Measurements from ENCODE around the gene PLA2G3.

PLA2G3 gene

DNA sequence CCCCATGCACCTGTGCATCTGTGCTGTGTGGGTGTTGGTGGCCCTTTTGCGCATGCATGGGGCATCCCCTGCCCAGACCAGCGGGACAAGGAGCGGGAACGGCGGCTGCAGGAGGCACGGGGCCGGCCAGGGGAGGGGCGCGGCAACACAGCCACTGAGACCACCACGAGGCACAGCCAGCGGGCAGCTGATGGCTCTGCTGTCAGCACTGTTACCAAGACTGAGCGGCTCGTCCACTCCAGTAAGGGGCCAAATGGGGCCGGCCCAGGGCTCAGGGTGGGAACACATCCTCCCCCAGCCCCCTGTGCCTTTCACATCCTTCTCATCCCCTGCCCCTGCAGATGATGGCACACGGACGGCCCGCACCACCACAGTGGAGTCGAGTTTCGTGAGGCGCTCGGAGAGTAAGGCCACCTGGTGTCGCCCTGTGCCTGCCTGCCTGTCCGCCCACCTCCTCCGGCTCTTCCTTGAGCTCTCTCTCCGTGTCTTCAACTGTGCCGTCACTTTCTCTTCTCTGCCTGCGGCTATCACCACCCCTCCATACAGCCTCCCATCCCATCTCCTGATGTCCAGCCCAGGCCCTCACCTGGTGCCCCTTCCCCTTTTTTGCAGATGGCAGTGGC lies 43.5 kb downstream of the PLA2G3 start:
- no peak for TF ChIP-seq POLR2A (IDR thresholded peaks at IDR 0.05; ENCODE audit: low read depth, low read length)
- DNase-seq (ENCODE audit: insufficient read length, low spot score) (no peak), FAIRE-seq (no peak)

DNA sequence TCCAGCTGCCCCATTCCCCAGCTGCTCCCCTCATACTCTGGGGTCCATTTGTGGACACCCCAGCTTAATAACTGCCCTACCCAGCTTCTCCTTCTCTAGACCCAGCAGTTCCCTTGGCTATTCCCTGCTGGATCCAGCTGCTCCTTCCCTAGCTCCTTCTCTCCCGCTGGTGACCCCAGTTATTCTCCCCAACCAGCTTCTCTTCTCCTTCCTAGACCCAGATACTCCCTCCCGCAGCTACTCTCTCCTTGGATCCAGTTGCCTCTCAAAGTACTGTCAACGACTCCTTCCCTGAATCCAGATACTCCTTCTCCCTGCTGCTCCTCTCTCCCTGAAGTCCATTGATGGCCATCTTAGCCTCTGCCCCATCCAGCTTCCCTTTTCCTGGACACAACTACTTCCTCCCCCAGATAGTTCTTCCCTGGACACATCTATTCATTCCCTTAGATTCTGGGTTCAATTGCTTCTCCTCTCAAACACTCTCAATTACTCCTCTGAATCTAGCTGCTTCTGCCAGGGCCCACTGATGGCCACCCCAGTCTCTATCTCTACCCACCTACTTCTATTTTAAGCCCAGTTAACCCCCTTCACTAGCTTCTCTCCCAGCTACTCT lies 44.6 kb downstream of the PLA2G3 start:
- FAIRE-seq (no peak), DNase-seq (ENCODE audit: insufficient read length, low spot score) (no peak)
- TF ChIP-seq POLR2A (IDR thresholded peaks at IDR 0.05; ENCODE audit: low read depth, low read length) = no peak

DNA sequence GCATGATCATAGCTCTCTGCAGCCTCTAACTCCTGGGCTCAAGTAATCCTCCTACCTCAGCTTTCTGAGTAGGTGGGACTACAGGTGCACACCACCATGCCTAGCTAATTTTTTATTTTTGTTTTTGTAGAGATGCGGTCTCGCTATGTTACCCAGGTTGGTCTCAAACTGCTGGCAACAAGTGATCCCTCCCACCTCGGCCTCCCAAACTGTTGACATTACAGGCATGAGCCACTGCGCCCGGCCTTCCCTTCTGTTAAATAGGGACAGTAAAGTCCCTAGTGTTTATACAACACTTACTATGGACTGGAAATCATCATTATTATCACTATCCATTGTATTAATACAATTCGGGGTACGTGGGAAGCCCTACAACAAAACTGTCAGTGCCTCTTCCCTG lies 45.6 kb downstream of the PLA2G3 start:
- no peak for DNase-seq (ENCODE audit: insufficient read length, low spot score)
- no peak for FAIRE-seq
- TF ChIP-seq POLR2A (IDR thresholded peaks at IDR 0.05; ENCODE audit: low read depth, low read length) = no peak

DNA sequence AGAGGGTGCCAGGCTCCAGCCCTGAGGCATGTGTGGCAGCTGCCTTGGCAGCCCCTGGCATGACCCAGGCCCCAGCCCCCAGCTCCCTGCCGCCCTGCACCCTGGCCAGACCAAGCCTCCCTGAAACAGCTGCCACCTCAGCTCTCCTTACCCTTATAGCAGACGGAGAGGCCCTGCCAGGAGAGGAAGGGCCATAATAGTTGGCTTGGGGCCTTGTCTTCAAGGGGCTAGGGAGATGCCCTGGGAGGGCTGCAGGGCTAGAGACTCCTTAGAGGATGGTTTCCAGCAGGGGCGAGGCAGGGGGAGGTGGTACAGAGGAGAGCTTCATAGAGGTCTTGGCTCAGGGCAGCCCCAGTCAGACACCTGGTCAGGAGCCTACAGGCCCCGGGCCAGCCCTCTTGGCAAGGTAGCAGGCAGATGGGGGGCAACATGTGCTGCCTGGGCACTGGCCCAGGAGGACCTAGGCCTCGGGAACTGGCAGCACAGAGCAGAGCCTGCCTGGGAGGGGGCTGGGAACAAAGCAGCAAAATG lies 46.2 kb downstream of the PLA2G3 start:
- no peak for TF ChIP-seq POLR2A (IDR thresholded peaks at IDR 0.05; ENCODE audit: low read depth, low read length)
- FAIRE-seq (no peak), DNase-seq (ENCODE audit: insufficient read length, low spot score) (no peak)

DNA sequence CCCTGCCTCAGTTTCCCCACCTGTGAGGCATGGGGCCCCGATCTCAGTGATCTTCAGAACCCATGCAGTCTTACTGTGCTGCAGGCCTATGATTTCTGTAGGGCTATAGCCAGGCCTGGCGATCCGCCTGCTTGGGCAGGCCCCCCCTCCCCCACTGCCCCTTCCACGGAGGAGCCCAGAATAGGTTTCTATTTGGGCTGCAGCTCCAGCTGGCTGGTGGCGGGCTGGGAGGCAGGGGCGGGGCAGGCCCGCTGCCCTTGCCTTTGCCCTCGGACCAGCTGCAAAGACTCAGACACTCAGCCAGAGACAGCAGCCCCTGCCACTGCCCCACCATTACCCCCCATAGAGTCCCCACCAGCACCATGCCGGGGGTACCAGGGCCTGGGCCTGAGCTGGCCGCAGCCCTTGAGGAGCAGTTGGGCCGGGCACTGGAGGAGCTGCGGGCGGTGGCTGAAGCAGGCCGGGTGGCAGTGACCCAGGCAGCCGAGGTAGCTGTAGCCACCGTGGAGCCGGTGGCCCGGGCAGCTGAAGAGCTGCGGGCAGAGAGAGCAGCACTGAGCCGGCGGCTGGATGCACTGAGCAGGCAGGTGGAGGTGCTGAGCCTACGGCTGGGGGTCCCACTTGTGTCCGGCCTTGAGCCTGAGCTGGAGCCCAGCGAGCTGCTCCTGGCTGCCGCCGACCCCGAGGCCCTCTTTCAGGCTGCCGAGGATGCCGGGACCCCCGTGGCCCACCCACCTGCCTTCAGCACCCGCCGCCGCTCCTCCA lies 47.0 kb downstream of the PLA2G3 start:
- FAIRE-seq (no peak), DNase-seq (ENCODE audit: insufficient read length, low spot score) (no peak)
- TF ChIP-seq POLR2A (IDR thresholded peaks at IDR 0.05; ENCODE audit: low read depth, low read length) = no peak

DNA sequence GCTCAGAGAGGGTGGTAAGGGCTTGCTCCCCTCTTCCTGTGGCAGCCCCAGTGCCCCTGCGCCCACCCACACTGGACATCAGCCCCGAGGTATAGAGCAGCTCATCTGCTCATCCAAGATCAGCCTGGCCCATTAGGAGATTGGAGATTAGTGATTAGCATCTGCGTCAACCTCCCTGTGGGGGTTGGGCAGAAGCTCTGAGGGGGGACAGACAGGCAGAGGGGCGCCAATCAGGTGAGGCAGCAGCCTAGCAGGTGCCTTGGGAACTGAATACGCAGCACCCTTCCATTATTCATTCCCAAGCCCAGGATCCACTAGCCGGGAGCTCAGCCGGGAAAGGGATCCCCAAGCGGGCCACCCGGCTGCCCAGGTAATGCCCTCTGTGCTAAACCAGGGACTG lies 48.1 kb downstream of the PLA2G3 start:
- no peak for TF ChIP-seq POLR2A (IDR thresholded peaks at IDR 0.05; ENCODE audit: low read depth, low read length)
- DNase-seq (ENCODE audit: insufficient read length, low spot score) (no peak), FAIRE-seq (no peak)

DNA sequence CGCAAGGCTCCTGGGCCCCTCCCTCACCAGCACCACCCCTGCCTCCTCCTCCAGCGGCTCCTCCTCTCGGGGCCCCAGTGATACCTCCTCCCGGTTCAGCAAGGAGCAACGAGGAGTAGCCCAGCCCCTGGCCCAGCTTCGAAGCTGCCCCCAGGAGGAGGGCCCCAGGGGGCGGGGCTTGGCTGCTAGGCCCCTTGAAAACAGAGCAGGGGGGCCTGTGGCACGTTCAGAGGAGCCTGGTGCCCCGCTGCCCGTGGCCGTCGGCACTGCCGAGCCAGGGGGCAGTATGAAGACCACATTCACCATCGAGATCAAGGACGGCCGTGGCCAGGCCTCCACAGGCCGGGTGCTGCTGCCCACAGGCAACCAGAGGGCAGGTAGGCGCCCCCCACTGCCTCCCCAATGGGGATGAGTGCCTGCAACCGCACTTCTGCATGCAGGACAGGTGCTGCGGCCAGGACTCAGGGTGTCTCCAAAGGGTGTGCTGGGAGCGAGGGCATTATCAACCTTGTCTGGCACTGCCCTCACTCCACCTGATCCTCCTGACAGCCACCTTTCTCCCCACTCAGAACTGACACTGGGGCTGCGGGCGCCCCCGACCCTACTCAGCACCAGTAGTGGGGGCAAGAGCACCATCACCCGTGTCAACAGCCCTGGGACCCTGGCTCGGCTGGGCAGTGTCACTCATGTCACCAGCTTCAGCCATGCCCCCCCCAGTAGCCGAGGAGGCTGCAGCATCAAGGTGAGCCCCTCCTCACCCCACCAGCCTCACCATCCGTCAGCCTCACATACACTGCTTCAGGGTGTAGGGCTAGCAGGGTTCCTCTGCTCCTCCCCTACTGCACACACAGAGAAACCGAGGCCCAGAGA lies 49.0 kb downstream of the PLA2G3 start:
- no peak for TF ChIP-seq POLR2A (IDR thresholded peaks at IDR 0.05; ENCODE audit: low read depth, low read length)
- no peak for DNase-seq (ENCODE audit: insufficient read length, low spot score)
- no peak for FAIRE-seq

DNA sequence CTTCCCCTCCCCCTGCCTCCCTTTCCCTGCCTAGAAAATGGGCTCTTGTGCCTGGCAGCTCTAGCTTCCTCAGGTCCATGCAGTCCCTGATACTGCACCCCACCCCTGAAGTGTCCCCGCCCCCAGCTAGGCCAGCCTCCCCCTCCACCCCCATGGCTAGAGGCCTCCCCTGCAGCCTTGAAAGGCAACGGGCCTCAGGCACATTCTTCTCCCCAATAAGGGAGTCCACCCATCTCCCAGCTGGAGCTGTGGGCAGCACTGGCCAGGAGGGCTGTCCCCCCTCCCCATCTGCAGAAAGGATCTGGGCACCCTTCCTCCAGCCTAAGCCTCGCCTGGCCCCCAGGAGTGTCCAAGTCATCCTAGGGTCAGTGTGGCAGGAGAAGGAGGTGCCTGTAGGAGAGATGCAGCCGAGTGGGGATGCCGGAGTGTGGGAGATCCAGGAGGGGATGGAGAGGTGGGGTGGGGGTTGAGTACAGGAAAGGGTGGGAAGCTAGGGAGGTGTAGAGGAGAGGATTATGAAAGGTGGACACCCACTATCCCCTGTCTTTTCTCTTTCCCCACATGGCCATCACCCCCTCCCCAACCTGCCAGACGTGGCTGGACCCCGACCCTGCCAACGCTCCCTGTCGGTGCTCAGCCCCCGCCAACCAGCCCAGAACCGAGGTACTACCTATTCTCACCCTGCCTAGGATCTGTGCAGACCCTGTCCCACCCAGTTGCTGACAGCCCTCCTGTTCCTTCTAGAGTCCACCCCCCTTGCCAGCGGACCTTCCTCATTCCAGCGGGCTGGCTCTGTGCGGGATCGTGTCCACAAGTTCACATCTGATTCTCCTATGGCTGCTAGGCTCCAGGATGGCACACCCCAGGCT lies 49.9 kb downstream of the PLA2G3 start:
- FAIRE-seq (no peak), DNase-seq (ENCODE audit: insufficient read length, low spot score) (no peak)
- TF ChIP-seq POLR2A (IDR thresholded peaks at IDR 0.05; ENCODE audit: low read depth, low read length) = no peak

DNA sequence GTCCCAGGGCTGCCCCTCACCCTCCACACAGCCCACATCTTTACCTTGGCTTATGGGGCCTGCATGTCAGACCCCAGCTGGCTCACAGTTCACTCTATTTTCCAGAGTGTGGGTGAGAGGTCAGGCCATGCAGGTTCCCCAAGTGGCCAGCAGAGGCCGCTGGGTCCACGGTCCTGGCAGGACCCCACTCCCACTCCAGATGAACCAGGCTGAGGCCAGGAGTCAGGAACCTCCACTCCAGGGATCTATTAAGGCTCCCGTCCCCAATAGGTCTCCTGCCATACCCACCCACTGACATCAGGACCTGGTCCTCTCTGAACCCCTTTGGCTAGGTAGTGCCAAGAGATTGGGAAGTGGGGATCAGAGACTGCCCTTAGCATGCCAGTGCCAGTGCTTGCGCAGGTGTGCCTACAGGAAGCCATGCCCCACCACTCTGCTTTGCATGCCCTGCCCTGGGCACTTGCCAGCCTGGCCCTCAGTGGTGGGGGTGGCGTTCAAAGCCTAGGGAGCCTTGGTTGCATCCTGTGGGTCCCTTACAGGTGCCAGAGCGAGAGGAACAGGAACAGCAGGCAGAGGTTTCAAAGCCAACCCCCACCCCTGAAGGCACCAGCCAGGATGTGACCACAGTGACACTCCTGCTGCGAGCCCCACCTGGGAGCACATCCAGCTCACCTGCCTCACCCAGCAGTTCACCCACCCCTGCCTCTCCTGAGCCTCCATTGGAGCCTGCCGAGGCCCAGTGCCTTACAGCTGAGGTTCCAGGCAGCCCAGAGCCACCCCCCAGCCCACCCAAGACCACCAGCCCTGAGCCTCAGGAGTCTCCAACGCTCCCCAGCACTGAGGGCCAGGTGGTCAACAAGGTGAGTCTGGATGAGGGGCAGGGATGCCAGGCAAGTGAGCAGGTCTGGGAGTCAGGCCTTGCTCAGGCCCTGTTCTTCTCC lies 50.9 kb downstream of the PLA2G3 start:
- no peak for TF ChIP-seq POLR2A (IDR thresholded peaks at IDR 0.05; ENCODE audit: low read depth, low read length)
- DNase-seq (ENCODE audit: insufficient read length, low spot score) (no peak), FAIRE-seq (no peak)

DNA sequence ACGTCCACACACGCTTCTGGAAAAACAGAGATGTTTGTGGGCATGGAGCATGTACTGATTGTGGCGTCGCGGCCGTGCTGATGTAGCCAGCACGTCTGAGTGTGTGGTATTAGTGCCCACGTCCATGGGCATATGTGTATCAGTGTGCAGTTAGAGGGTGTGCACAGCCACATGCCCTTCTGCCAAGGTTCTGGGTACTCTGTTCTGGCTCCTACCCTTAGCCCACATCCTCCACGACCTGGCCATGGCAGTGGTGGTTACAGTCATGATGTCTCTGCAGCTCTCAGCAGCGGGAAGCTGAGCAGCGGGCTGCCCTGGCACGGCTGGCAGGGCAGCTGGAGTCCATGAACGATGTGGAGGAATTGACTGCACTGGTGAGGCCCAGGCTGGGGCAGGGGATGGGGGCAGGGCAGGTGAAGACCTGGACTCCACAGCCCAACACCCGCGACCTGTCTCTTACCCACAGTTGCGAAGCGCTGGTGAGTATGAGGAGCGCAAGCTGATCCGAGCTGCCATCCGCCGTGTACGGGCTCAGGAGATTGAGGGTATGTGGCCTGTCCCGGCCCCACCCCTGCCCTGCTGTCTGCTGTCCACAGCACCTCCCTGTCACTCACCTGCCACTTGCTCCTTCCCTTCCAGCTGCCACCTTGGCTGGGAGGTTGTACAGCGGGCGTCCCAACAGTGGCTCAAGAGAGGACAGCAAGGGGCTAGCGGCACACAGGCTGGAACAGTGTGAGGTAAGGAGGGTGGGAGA lies 51.9 kb downstream of the PLA2G3 start:
- DNase-seq (ENCODE audit: insufficient read length, low spot score) (no peak), FAIRE-seq (no peak)

DNA sequence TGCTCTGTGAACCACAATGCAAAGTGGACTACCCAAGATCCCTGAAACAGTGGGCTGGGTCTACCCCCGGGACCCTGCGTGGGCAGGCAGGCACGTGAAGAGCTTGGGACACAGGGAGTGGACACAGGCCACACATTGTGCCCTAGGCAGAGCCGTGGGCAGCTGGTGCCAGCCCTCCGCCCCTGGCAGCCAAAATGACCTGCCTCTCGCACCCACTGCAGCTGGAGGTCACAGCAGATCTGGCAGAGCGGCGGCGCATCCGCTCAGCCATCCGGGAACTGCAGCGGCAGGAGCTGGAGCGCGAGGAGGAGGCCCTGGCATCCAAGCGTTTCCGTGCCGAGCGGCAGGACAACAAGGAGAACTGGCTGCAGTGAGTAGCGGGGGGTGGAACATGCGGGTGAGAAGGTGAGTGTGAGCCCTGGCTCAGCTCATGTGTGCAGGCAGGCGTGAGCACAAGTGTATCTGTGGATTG lies 52.5 kb downstream of the PLA2G3 start:
- TF ChIP-seq POLR2A (IDR thresholded peaks at IDR 0.05; ENCODE audit: low read depth, low read length) = no peak
- DNase-seq (ENCODE audit: insufficient read length, low spot score) (no peak), FAIRE-seq (no peak)

More for the DNA sequence above, 51.9 kb downstream of the PLA2G3 start:
- no peak for TF ChIP-seq POLR2A (IDR thresholded peaks at IDR 0.05; ENCODE audit: low read depth, low read length)
